Neural progenitor cell (in vitro differentiated cells): ENCODE measurements around the gene KIF25. TPM values are rescaled to one million over a fixed set of nuclear protein-coding genes. Genes with fewer than 3 reads are reported as not detected.

Experiments
- DNase-seq: peaks from one replicate; pipeline ENCODE4 v3.0.0-alpha.2; 2016; ENCODE audit warnings: low spot score
- H2AFZ ChIP-seq: fragments of 200-600 bp; sonication (generic); replicated peaks from 2 replicates; pipeline ENCODE4 v1.6.1; 2016; ENCODE audit warnings: antibody characterized with exemption
- H3F3A ChIP-seq: fragments of 200-600 bp; sonication (generic); 2 replicates; pipeline ENCODE4 v1.6.1; 2016; ENCODE audit warnings: antibody characterized with exemption, low read depth
- H3K27ac ChIP-seq: fragments of 200-600 bp; sonication (generic); 2 replicates; pipeline ENCODE4 v1.5.1; 2016; ENCODE audit warnings: mild to moderate bottlenecking
- H3K27me3 ChIP-seq: fragments of 200-600 bp; sonication (generic); 2 replicates; pipeline ENCODE4 v1.6.1; 2016; ENCODE audit warnings: mild to moderate bottlenecking, moderate library complexity
- H3K36me3 ChIP-seq: fragments of 200-600 bp; sonication (generic); 2 replicates; pipeline ENCODE4 v1.5.1; 2016
- H3K4me1 ChIP-seq: fragments of 200-600 bp; sonication (generic); 2 replicates; pipeline ENCODE4 v1.6.1; 2016; ENCODE audit warnings: mixed run types
- H3K4me2 ChIP-seq: fragments of 200-600 bp; sonication (generic); 2 replicates; pipeline ENCODE4 v1.6.1; 2016
- H3K4me3 ChIP-seq: fragments of 200-600 bp; sonication (generic); 2 replicates; pipeline ENCODE4 v1.5.1; 2016
- H3K79me2 ChIP-seq: fragments of 200-600 bp; sonication (generic); 2 replicates; pipeline ENCODE4 v1.6.1; 2016; ENCODE audit warnings: low read depth
- H3K9ac ChIP-seq: fragments of 200-600 bp; sonication (generic); 2 replicates; pipeline ENCODE4 v1.6.1; 2016
- H3K9me3 ChIP-seq: fragments of 200-600 bp; sonication (generic); 2 replicates; pipeline ENCODE4 v1.5.1; 2016; ENCODE audit warnings: low read depth
- H4K20me1 ChIP-seq: fragments of 200-600 bp; sonication (generic); 2 replicates; pipeline ENCODE4 v1.6.1; 2016; ENCODE audit warnings: low read depth
- H3K27ac Mint-ChIP-seq: 3 replicates; pipeline ENCODE4 v1.8.0; 2021; ENCODE audit warnings: mixed read lengths
- H3K27me3 Mint-ChIP-seq: 2 replicates; pipeline ENCODE4 v1.8.0; 2022; ENCODE audit warnings: low read depth, mild to moderate bottlenecking, inconsistent platforms, moderate library complexity, mixed read lengths; ENCODE audit not compliant: insufficient read depth
- H3K36me3 Mint-ChIP-seq: 3 replicates; pipeline ENCODE4 v1.8.0; 2021; ENCODE audit warnings: mixed read lengths
- H3K4me1 Mint-ChIP-seq: 3 replicates; pipeline ENCODE4 v1.8.0; 2021; ENCODE audit warnings: mixed read lengths
- H3K4me3 Mint-ChIP-seq: 3 replicates; pipeline ENCODE4 v1.8.0; 2021; ENCODE audit warnings: mild to moderate bottlenecking, moderate library complexity, mixed read lengths
- H3K9me3 Mint-ChIP-seq: 3 replicates; pipeline ENCODE4 v1.8.0; 2020; ENCODE audit warnings: mixed read lengths
- CTCF ChIP-seq: fragments of 200-600 bp; sonication (generic); IDR thresholded peaks from 2 replicates; pipeline ENCODE4 v1.5.1; 2017; ENCODE audit warnings: antibody characterized with exemption, mild to moderate bottlenecking
- EZH2 ChIP-seq: fragments of 200-600 bp; sonication (generic); IDR thresholded peaks from 2 replicates; pipeline ENCODE4 v1.6.1; 2017; ENCODE audit warnings: antibody characterized with exemption, mild to moderate bottlenecking, moderate library complexity
- EZH2phosphoT487 ChIP-seq: fragments of 200-600 bp; sonication (generic); IDR thresholded peaks from 2 replicates; pipeline ENCODE4 v1.6.1; 2017; ENCODE audit warnings: antibody characterized with exemption
- total RNA-seq: library from RNA; depleted of rRNA; stranded (reverse); fragments of >200 nt; gene quantifications from 2 replicates; pipeline ENCODE4 v1.2.3, GENCODE V29; 2015; ENCODE audit warnings: low replicate concordance

KIF25 gene
- total RNA-seq, 1 donor from 2014 or later: 1.2 TPM

- no peak for TF ChIP-seq CTCF
- no peak for TF ChIP-seq EZH2phosphoT487
- no peak for TF ChIP-seq EZH2
- Histone ChIP-seq H3K27me3 (no peaks in the 10 kb centered on the region), H3K4me3 (no peak overlapping the region), H3F3A (no peaks in the 10 kb centered on the region), H3K36me3 (peaks cover 6% of the 10 kb centered on the region), H3K9me3 (no peaks in the 10 kb centered on the region), H2AFZ (no peak overlapping the region), H3K27ac (no peak overlapping the region), H3K4me2 (no peak overlapping the region), H3K79me2 (peaks cover 65% of the 10 kb centered on the region), H4K20me1 (peaks cover 25% of the 10 kb centered on the region), H3K9ac (no peak overlapping the region), H3K4me1 (no peaks in the 10 kb centered on the region)
- Mint-ChIP-seq H3K4me1 (no peaks in the 10 kb centered on the region), H3K9me3 (no peaks in the 10 kb centered on the region), H3K27me3 (peaks cover 3% of the 10 kb centered on the region), H3K36me3 (peaks cover 26% of the 10 kb centered on the region), H3K4me3 (no peak overlapping the region), H3K27ac (no peak overlapping the region)
- DNase-seq: no peak
Observed at GRCh38 chr6:167956983-167957492, 40.4 kb upstream of the KIF25 start.

GRCh38 chr6:167957626-167958025 is 39.8 kb upstream of the KIF25 start:
- Mint-ChIP-seq H3K9me3 (no peaks in the 10 kb centered on the region), H3K27ac (no peak overlapping the region), H3K36me3 (peaks cover 26% of the 10 kb centered on the region), H3K27me3 (peaks cover 3% of the 10 kb centered on the region), H3K4me1 (no peaks in the 10 kb centered on the region), H3K4me3 (no peak overlapping the region)
- Histone ChIP-seq H3K4me3 (no peak overlapping the region), H3K9me3 (no peaks in the 10 kb centered on the region), H3K79me2 (peaks cover 65% of the 10 kb centered on the region), H3K4me1 (no peaks in the 10 kb centered on the region), H3K27ac (no peak overlapping the region), H2AFZ (no peak overlapping the region), H4K20me1 (peaks cover 25% of the 10 kb centered on the region), H3K9ac (no peak overlapping the region), H3F3A (no peaks in the 10 kb centered on the region), H3K36me3 (peaks cover 9% of the 10 kb centered on the region), H3K4me2 (no peak overlapping the region), H3K27me3 (no peaks in the 10 kb centered on the region)
- TF ChIP-seq CTCF (no peak), EZH2 (no peak), EZH2phosphoT487 (no peak)
- no peak for DNase-seq

- H3K4me3 ChIP-seq: no peak overlapping the region
- H3K4me1 Mint-ChIP-seq: peaks cover 3% of the 10 kb centered on the region
- H3K9ac ChIP-seq: no peak overlapping the region
- no peak for TF ChIP-seq CTCF
- no peak for TF ChIP-seq EZH2
- no peak for TF ChIP-seq EZH2phosphoT487
- H3K27ac Mint-ChIP-seq: no peak overlapping the region
- no peak overlapping the region for H3K27ac ChIP-seq
- H3K4me2 ChIP-seq: no peak overlapping the region
- H4K20me1 ChIP-seq: peaks cover 25% of the 10 kb centered on the region
- H3K9me3 ChIP-seq: no peaks in the 10 kb centered on the region
- peaks cover 3% of the 10 kb centered on the region for H3K27me3 Mint-ChIP-seq
- no peaks in the 10 kb centered on the region for H3K4me1 ChIP-seq
- peaks cover 44% of the 10 kb centered on the region for H3K36me3 Mint-ChIP-seq
- H3F3A ChIP-seq: no peaks in the 10 kb centered on the region
- no peak overlapping the region for H2AFZ ChIP-seq
- H3K4me3 Mint-ChIP-seq: no peak overlapping the region
- peaks cover 42% of the 10 kb centered on the region for H3K79me2 ChIP-seq
- peaks cover 11% of the 10 kb centered on the region for H3K36me3 ChIP-seq
- no peaks in the 10 kb centered on the region for H3K27me3 ChIP-seq
- DNase-seq: no peak
- H3K9me3 Mint-ChIP-seq: no peaks in the 10 kb centered on the region
Observed at GRCh38 chr6:167960579-167960978, 36.9 kb upstream of the KIF25 start.
